H9 (cell line): ENCODE results near the gene GPBP1L1. TPM values are rescaled to one million over a fixed set of nuclear protein-coding genes. Genes with fewer than 3 reads are reported as not detected.

Experiments
- DNase-seq: peaks from one replicate; pipeline ENCODE4 v3.0.0-alpha.2; 2017
- H2AFZ ChIP-seq: one replicate; pipeline ENCODE4 v1.6.1; 2013; ENCODE audit warnings: mild to moderate bottlenecking, low read length, control low read depth, moderate library complexity
- H2AK5ac ChIP-seq: 2 replicates; pipeline ENCODE4 v1.6.1; 2013; ENCODE audit warnings: low read length, control low read depth, mixed read lengths; ENCODE audit not compliant: insufficient read length
- H2BK120ac ChIP-seq: one replicate; pipeline ENCODE4 v1.6.1; 2013; ENCODE audit warnings: low read depth, mild to moderate bottlenecking, low read length, control low read depth, inconsistent platforms; ENCODE audit not compliant: poor library complexity, severe bottlenecking
- H2BK12ac ChIP-seq: 2 replicates; pipeline ENCODE4 v1.6.1; 2013; ENCODE audit warnings: low read length, control low read depth, mixed read lengths, low read depth; ENCODE audit not compliant: insufficient read length
- H2BK15ac ChIP-seq: 2 replicates; pipeline ENCODE4 v1.6.1; 2013; ENCODE audit warnings: low read depth, low read length, control low read depth
- H2BK20ac ChIP-seq: one replicate; pipeline ENCODE4 v1.6.1; 2013; ENCODE audit warnings: low read depth, mild to moderate bottlenecking, low read length, control low read depth, inconsistent platforms; ENCODE audit not compliant: poor library complexity, severe bottlenecking
- H2BK5ac ChIP-seq: 2 replicates; pipeline ENCODE4 v1.6.1; 2013; ENCODE audit warnings: low read length, control low read depth, mixed read lengths; ENCODE audit not compliant: insufficient read length
- H3K14ac ChIP-seq: 2 replicates; pipeline ENCODE4 v1.6.1; 2013; ENCODE audit warnings: low read length, control low read depth; ENCODE audit not compliant: insufficient read depth
- H3K18ac ChIP-seq: 2 replicates; pipeline ENCODE4 v1.6.1; 2013; ENCODE audit warnings: low read depth, mild to moderate bottlenecking, mixed read lengths, low read length, control low read depth; ENCODE audit not compliant: insufficient read length
- H3K23ac ChIP-seq: 2 replicates; pipeline ENCODE4 v1.6.1; 2013; ENCODE audit warnings: low read length, control low read depth, mixed read lengths, low read depth; ENCODE audit not compliant: insufficient read length
- H3K23me2 ChIP-seq: 2 replicates; pipeline ENCODE4 v1.6.1; 2013; ENCODE audit warnings: low read depth, mild to moderate bottlenecking, mixed read lengths, low read length, control low read depth; ENCODE audit not compliant: insufficient read length, poor library complexity, severe bottlenecking
- H3K27ac ChIP-seq: 2 replicates; pipeline ENCODE4 v1.5.1; 2013; ENCODE audit warnings: low read length, control low read depth, mixed read lengths, low read depth; ENCODE audit not compliant: insufficient read length
- H3K27me3 ChIP-seq: 2 replicates; pipeline ENCODE4 v1.6.1; 2013; ENCODE audit warnings: low read length, control low read depth, inconsistent platforms; ENCODE audit not compliant: insufficient read depth
- H3K4ac ChIP-seq: 2 replicates; pipeline ENCODE4 v1.6.1; 2013; ENCODE audit warnings: low read depth, mild to moderate bottlenecking, control low read depth, inconsistent platforms, low read length, moderate library complexity
- H3K4me1 ChIP-seq: 2 replicates; pipeline ENCODE4 v1.6.1; 2013; ENCODE audit warnings: low read length, control low read depth, inconsistent platforms; ENCODE audit not compliant: insufficient read depth
- H3K4me2 ChIP-seq: 2 replicates; pipeline ENCODE4 v1.6.1; 2013; ENCODE audit warnings: low read length, control low read depth, mixed read lengths; ENCODE audit not compliant: insufficient read length, insufficient read depth
- H3K56ac ChIP-seq: 2 replicates; pipeline ENCODE4 v1.6.1; 2013; ENCODE audit warnings: low read depth, mild to moderate bottlenecking, mixed read lengths, low read length, control low read depth; ENCODE audit not compliant: insufficient read length
- H3K79me1 ChIP-seq: 2 replicates; pipeline ENCODE4 v1.6.1; 2013; ENCODE audit warnings: low read depth, mild to moderate bottlenecking, moderate library complexity, low read length, control low read depth, inconsistent platforms; ENCODE audit not compliant: insufficient read depth, poor library complexity, severe bottlenecking
- H3K79me2 ChIP-seq: 2 replicates; pipeline ENCODE4 v1.6.1; 2013; ENCODE audit warnings: low read length, control low read depth, inconsistent platforms; ENCODE audit not compliant: insufficient read depth
- H3K9ac ChIP-seq: 2 replicates; pipeline ENCODE4 v1.6.1; 2013; ENCODE audit warnings: low read length, control low read depth, mixed read lengths; ENCODE audit not compliant: insufficient read length; ENCODE audit errors: extremely low read depth
- H3K9me3 ChIP-seq: one replicate; pipeline ENCODE4 v1.6.1; 2013; ENCODE audit warnings: low read depth, low read length, inconsistent platforms; ENCODE audit not compliant: control insufficient read depth
- H3T11ph ChIP-seq: one replicate; pipeline ENCODE4 v1.6.1; 2013; ENCODE audit warnings: mild to moderate bottlenecking, low read length, control low read depth, inconsistent platforms
- H4K20me1 ChIP-seq: one replicate; pipeline ENCODE4 v1.6.1; 2013; ENCODE audit not compliant: control insufficient read depth, insufficient read length, insufficient read depth
- H4K5ac ChIP-seq: 2 replicates; pipeline ENCODE4 v1.6.1; 2013; ENCODE audit warnings: low read depth, mild to moderate bottlenecking, mixed read lengths, low read length, control low read depth; ENCODE audit not compliant: insufficient read length
- H4K8ac ChIP-seq: replicated peaks from 2 replicates; pipeline ENCODE4 v1.6.1; 2013; ENCODE audit warnings: low read length, control low read depth, mixed read lengths, low read depth; ENCODE audit not compliant: insufficient read length
- H4K91ac ChIP-seq: 2 replicates; pipeline ENCODE4 v1.6.1; 2013; ENCODE audit warnings: low read depth, mild to moderate bottlenecking, moderate library complexity, mixed read lengths, low read length, control low read depth; ENCODE audit not compliant: insufficient read length
- H3K27ac Mint-ChIP-seq, 3 experiments: 2 replicates in 2 of 3; 3 replicates in 1 of 3; pipeline ENCODE4 v1.8.0; 2020 to 2021; ENCODE audit warnings: mixed read lengths in 3 of 3, mild to moderate bottlenecking in 1 of 3, moderate library complexity in 1 of 3
- H3K27me3 Mint-ChIP-seq: 2 replicates; pipeline ENCODE4 v1.8.0; 2021; ENCODE audit warnings: low read depth, mild to moderate bottlenecking, moderate library complexity, mixed read lengths
- H3K36me3 Mint-ChIP-seq, 3 experiments: 2 replicates in 2 of 3; 3 replicates in 1 of 3; pipeline ENCODE4 v1.8.0; 2020 to 2021; ENCODE audit warnings: low read depth in 3 of 3, mixed read lengths in 3 of 3; ENCODE audit not compliant: insufficient read depth in 1 of 3
- H3K4me1 Mint-ChIP-seq, 2 experiments: 2 replicates each; pipeline ENCODE4 v1.8.0; 2020; ENCODE audit warnings: mixed read lengths in 2 of 2
- H3K4me3 Mint-ChIP-seq, 2 experiments: 2 replicates in 1 of 2; 3 replicates in 1 of 2; pipeline ENCODE4 v1.8.0; 2020 to 2021; ENCODE audit warnings: mild to moderate bottlenecking in 2 of 2, mixed read lengths in 2 of 2, moderate library complexity in 1 of 2
- H3K9me3 Mint-ChIP-seq, 2 experiments: 2 replicates in 1 of 2; 3 replicates in 1 of 2; pipeline ENCODE4 v1.8.0; 2020; ENCODE audit warnings: mild to moderate bottlenecking in 2 of 2, mixed read lengths in 2 of 2, moderate library complexity in 1 of 2
- CTCF ChIP-seq: fragments of 200-600 bp; sonication (generic); conservative IDR thresholded peaks from 3 replicates; pipeline ENCODE4 v1.8.0; 2021; ENCODE audit warnings: antibody characterized with exemption, mild to moderate bottlenecking
- total RNA-seq: library from RNA; stranded (reverse); gene quantifications from 2 replicates; pipeline ENCODE4 v1.2.1, GENCODE V29; 2021

The GPBP1L1 gene
- total RNA-seq, 1 experiment from 2014 or later = 115 TPM

GRCh38 chr1:45629035-45629434 lies 57.3 kb downstream of the GPBP1L1 start:
- peaks cover 38 to 84% (median 73%) of the 10 kb centered on the region in 3 experiments; a peak in 6 of 7 replicates for H3K36me3 Mint-ChIP-seq

More at GRCh38 chr1:45629035-45629434, 57.3 kb downstream of the GPBP1L1 start:
- Histone ChIP-seq H3K56ac (no peak overlapping the region), H3K79me1 (no peaks in the 10 kb centered on the region), H3K79me2 (no peaks in the 10 kb centered on the region), H3K27me3 (no peaks in the 10 kb centered on the region), H3K14ac (no peak overlapping the region), H4K91ac (no peak overlapping the region), H3K4me2 (no peak overlapping the region), H2AFZ (no peak overlapping the region), H3T11ph (no peak overlapping the region), H3K23ac (no peak overlapping the region), H3K27ac (no peak overlapping the region), H2BK120ac (no peak overlapping the region), H3K9me3 (no peaks in the 10 kb centered on the region), H4K8ac (no peak overlapping the region), H2BK20ac (no peak overlapping the region), H2BK15ac (no peak overlapping the region), H4K5ac (no peak overlapping the region), H2BK5ac (no peak overlapping the region), H4K20me1 (no peaks in the 10 kb centered on the region), H3K4ac (no peak overlapping the region), H3K9ac (no peak overlapping the region), H3K4me1 (no peaks in the 10 kb centered on the region), H2BK12ac (no peak overlapping the region), H3K18ac (no peak overlapping the region), H2AK5ac (no peak overlapping the region), H3K23me2 (no peaks in the 10 kb centered on the region)
- TF ChIP-seq CTCF = no peak
- Mint-ChIP-seq H3K4me3 (no peak overlapping the region), H3K9me3 (no peaks in the 10 kb centered on the region), H3K27me3 (no peaks in the 10 kb centered on the region), H3K27ac (no peak overlapping the region), H3K4me1 (no peaks in the 10 kb centered on the region)
- DNase-seq = no peak
